ENCODE results near the gene SEC16A.

The SEC16A gene

DNA sequence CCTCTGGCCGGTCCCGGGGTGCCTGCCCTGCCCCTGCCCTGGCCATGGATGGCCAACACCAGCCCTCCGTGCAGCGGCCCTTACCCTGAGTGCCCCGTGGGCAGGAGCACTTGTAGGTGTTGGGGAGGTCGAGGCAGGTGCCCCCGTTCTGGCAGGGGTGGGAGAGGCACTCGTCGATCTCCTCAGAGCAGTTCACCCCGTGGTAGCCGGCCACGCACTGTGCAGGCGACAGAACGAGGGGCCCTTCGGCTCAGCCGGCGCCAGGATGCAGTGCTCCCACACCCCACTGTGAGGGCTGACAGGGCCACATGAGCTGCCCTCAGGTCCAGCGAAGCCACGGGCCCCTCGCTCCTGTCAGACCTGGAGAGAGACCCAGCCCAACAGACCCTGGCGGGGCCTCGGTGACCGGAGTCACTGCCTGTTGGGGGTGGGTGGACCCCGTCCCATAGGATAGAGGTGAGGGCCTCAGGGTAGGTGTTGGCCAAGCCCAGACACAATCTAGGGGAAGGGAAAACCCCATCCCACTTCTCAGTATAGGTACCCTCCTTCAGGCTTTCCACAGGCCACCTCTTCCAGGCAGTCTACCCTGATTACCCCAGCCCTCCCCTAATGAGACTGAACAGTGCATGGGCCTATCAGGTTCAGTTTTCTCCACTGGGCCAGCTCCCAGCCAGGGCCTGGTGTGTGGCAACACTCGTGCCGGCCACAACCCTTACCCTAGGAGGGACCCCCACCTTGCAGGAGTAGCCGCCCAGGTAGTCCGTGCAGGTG lies 24.6 kb upstream of the SEC16A start:
- POLR2A ChIA-PET: no interaction called here
- DNase-seq: no peak
- CTCF ChIA-PET: interaction anchor here (1.2 to 4.1 kb wide), 3 partner anchors 20 to 26 kb away, joined by 3 to 20 read pairs (median 3); no protein-coding TSS in a partner anchor
- 97% methylated on average over 23 of the region's 28 CpGs for WGBS (ENCODE audit: insufficient coverage)
- Histone ChIP-seq H3K4me3 (ENCODE audit: control insufficient read depth in 1 of 7, extremely low read depth in 1 of 7, insufficient read depth in 4 of 7, low read depth in 2 of 7, low read length in 6 of 7) (no peak overlapping the region), H3K27me3 (replicated peaks in 2 of 5; ENCODE audit: control insufficient read depth in 4 of 5, insufficient read depth in 5 of 5, low read length in 4 of 5) (no peaks in the 10 kb centered on the region), H3K27ac (ENCODE audit: insufficient read depth in 1 of 2, low read depth in 1 of 2, low read length in 2 of 2, poor library complexity in 1 of 2, severe bottlenecking in 2 of 2) (no peak overlapping the region), H3K36me3 (ENCODE audit: control insufficient read depth in 4 of 4, insufficient read depth in 4 of 4, low read length in 3 of 4) (peaks cover 15 to 99% (median 80%) of the 10 kb centered on the region in 4 experiments), H3K4me1 (ENCODE audit: control extremely low read depth in 1 of 4, control insufficient read depth in 4 of 4, insufficient read depth in 4 of 4, low read length in 3 of 4) (no peaks in the 10 kb centered on the region), H3K9me3 (ENCODE audit: control extremely low read depth in 1 of 5, control insufficient read depth in 4 of 5, insufficient read depth in 2 of 5, low read depth in 1 of 5, low read length in 4 of 5) (no peaks in the 10 kb centered on the region)

GRCh38 chr9:136506425-136506824 lies 23.6 kb upstream of the SEC16A start:
- peaks cover 13 to 99% (median 82%) of the 10 kb centered on the region in 4 experiments for H3K36me3 ChIP-seq (ENCODE audit: control insufficient read depth in 4 of 4, insufficient read depth in 4 of 4, low read length in 3 of 4)
- no peak overlapping the region for H3K4me3 ChIP-seq (ENCODE audit: control insufficient read depth in 1 of 7, extremely low read depth in 1 of 7, insufficient read depth in 4 of 7, low read depth in 2 of 7, low read length in 6 of 7)
- DNase-seq: no peak
- H3K4me1 ChIP-seq (ENCODE audit: control extremely low read depth in 1 of 4, control insufficient read depth in 4 of 4, insufficient read depth in 4 of 4, low read length in 3 of 4): no peaks in the 10 kb centered on the region
- H3K27me3 ChIP-seq (replicated peaks in 2 of 5; ENCODE audit: control insufficient read depth in 4 of 5, insufficient read depth in 5 of 5, low read length in 4 of 5): no peaks in the 10 kb centered on the region
- WGBS (ENCODE audit: insufficient coverage): 98% methylated on average over 27 of the region's 30 CpGs
- ChIA-PET POLR2A (no interaction called here), CTCF (no interaction called here)
- no peaks in the 10 kb centered on the region for H3K9me3 ChIP-seq (ENCODE audit: control extremely low read depth in 1 of 5, control insufficient read depth in 4 of 5, insufficient read depth in 2 of 5, low read depth in 1 of 5, low read length in 4 of 5)
- H3K27ac ChIP-seq (ENCODE audit: insufficient read depth in 1 of 2, low read depth in 1 of 2, low read length in 2 of 2, poor library complexity in 1 of 2, severe bottlenecking in 2 of 2): no peak overlapping the region

DNA sequence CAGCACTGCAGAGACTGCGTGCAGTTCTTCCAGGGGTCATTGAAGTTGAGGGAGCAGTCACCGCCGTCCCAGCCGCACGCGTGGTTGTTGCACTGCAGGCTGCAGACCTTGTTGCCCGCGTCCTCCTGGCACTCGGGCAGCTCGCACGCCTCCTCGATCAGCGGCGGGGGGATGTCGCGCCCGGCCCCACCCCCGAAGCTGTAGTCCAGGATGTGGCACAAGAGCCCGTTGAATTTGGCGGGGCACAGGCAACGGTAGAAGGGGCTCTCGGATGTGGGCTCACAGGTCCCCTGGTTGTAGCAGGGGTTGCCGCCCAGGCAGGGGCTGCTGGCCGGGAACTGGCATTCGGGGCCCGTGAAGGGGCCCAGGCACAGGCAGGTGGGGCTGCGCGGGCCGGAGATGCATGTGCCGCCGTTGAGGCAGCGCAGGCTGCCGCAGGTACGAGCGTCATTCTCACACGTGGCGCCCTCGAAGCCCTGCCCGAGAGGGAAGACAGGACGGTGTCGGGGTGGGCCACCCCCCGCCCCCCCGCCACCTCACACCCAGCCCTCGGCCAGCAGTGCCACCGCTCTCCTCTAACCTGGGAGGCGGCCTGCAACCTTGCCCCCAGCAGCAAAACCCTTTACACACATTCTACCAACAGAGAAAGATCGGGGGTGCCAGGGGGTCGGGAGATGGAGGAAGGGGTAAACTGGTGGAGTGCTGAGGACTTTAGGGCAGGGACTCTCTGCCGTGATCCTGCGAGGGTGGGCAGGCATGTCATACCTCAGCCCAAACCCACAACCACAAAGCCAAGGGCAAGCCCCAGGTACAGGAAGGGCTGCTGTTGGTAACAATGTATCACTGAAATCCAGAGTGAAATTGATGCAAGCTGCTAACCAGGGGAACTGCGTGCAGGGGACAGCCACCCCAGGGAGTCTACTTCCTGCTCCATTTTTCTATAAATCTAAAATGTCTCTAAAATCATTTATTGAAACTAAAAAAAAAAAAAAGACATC lies 22.9 kb upstream of the SEC16A start:
- no peak overlapping the region for H3K4me3 ChIP-seq (ENCODE audit: control insufficient read depth in 1 of 7, extremely low read depth in 1 of 7, insufficient read depth in 4 of 7, low read depth in 2 of 7, low read length in 6 of 7)
- no peak for DNase-seq
- ChIA-PET CTCF (no interaction called here), POLR2A (no interaction called here)
- H3K27ac ChIP-seq (ENCODE audit: insufficient read depth in 1 of 2, low read depth in 1 of 2, low read length in 2 of 2, poor library complexity in 1 of 2, severe bottlenecking in 2 of 2): no peak overlapping the region
- no peaks in the 10 kb centered on the region for H3K27me3 ChIP-seq (replicated peaks in 2 of 5; ENCODE audit: control insufficient read depth in 4 of 5, insufficient read depth in 5 of 5, low read length in 4 of 5)
- peaks cover 11 to 98% (median 80%) of the 10 kb centered on the region in 4 experiments for H3K36me3 ChIP-seq (ENCODE audit: control insufficient read depth in 4 of 4, insufficient read depth in 4 of 4, low read length in 3 of 4)
- no peaks in the 10 kb centered on the region for H3K9me3 ChIP-seq (ENCODE audit: control extremely low read depth in 1 of 5, control insufficient read depth in 4 of 5, insufficient read depth in 2 of 5, low read depth in 1 of 5, low read length in 4 of 5)
- WGBS (ENCODE audit: insufficient coverage): 96% methylated on average over 27 of the region's 51 CpGs
- H3K4me1 ChIP-seq (ENCODE audit: control extremely low read depth in 1 of 4, control insufficient read depth in 4 of 4, insufficient read depth in 4 of 4, low read length in 3 of 4): no peaks in the 10 kb centered on the region

DNA sequence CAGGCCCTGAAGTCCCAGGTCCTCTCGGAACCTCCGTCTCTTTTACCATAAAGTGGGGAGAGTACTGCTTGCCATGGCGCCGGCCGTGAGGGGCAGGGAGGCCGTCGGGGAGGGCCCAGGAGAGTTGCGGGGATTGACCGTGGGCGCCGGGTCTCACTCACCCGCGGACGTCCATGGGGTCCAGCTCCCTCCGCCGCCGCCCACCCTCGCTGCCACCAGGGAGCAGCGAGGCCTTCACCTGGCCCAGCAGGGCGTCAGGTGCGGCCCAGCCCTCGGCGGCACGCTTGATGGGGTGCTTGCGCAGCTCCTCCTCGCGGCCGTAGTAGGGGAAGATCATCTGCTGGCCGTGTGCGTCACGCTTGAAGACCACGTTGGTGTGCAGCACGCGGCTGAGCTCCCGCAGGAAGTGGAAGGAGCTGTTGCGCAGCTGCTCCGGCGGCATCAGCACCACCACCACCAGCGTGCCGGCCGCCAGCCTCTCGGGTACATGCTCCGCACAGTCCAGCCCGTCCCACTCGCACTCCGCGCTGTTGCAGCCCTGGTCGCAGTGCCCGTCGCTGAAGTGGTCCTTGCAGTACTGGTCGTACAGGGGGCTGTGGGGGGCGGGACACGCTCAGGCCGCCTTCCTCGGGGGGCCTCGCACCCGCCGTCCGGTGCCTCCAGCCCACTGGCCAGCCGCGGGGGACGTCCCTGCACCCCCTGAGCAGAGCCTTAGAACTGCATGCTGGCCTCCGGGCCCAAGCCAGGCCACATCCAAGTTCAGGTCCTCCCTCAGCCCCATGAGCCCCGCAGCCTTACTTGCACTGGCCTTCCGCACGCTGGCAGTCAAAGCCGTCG lies 21.9 kb upstream of the SEC16A start:
- Histone ChIP-seq H3K27me3 (replicated peaks in 2 of 5; ENCODE audit: control insufficient read depth in 4 of 5, insufficient read depth in 5 of 5, low read length in 4 of 5) (no peaks in the 10 kb centered on the region), H3K9me3 (ENCODE audit: control extremely low read depth in 1 of 5, control insufficient read depth in 4 of 5, insufficient read depth in 2 of 5, low read depth in 1 of 5, low read length in 4 of 5) (no peaks in the 10 kb centered on the region), H3K27ac (ENCODE audit: insufficient read depth in 1 of 2, low read depth in 1 of 2, low read length in 2 of 2, poor library complexity in 1 of 2, severe bottlenecking in 2 of 2) (no peak overlapping the region), H3K4me3 (ENCODE audit: control insufficient read depth in 1 of 7, extremely low read depth in 1 of 7, insufficient read depth in 4 of 7, low read depth in 2 of 7, low read length in 6 of 7) (no peak overlapping the region), H3K4me1 (ENCODE audit: control extremely low read depth in 1 of 4, control insufficient read depth in 4 of 4, insufficient read depth in 4 of 4, low read length in 3 of 4) (no peaks in the 10 kb centered on the region), H3K36me3 (ENCODE audit: control insufficient read depth in 4 of 4, insufficient read depth in 4 of 4, low read length in 3 of 4) (peaks cover 11 to 98% (median 81%) of the 10 kb centered on the region in 4 experiments)
- DNase-seq: no peak
- ChIA-PET POLR2A (no interaction called here), CTCF (interaction anchor here (1.1 to 3.2 kb wide), 4 partner anchors 9 to 125 kb away, joined by 3 to 20 read pairs (median 8); no protein-coding TSS in a partner anchor)
- 97% methylated on average over 64 of the region's 68 CpGs for WGBS (ENCODE audit: insufficient coverage)

DNA sequence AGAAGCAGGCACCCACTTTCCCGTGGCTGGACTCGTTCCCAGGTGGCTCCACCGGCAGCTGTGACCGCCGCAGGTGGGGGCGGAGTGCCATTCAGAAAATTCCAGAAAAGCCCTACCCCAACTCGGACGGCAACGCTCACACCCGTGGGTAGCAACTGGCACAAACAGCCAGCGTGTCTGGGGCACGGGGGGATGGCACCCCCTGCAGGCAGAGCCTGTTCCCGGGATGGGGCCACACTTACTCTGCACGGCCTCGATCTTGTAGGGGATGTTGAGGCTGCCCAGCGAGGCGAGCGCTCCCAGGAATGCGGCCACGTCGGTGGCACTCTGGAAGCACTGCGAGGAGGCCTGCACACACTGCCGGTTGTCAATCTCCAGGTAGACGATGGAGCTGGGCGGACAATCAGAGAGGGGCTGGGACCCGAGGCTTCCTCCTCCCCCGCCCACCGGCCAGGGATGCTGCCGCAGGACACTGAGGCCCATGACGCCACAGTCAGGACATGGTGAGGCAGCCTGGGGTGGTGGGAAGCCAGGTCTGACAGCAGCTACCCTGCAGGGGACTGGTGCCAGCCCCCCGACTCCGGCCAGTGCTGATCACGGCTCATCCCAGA lies 20.2 kb upstream of the SEC16A start:
- Histone ChIP-seq H3K4me1 (ENCODE audit: control extremely low read depth in 1 of 4, control insufficient read depth in 4 of 4, insufficient read depth in 4 of 4, low read length in 3 of 4) (no peaks in the 10 kb centered on the region), H3K27ac (ENCODE audit: insufficient read depth in 1 of 2, low read depth in 1 of 2, low read length in 2 of 2, poor library complexity in 1 of 2, severe bottlenecking in 2 of 2) (no peak overlapping the region), H3K9me3 (ENCODE audit: control extremely low read depth in 1 of 5, control insufficient read depth in 4 of 5, insufficient read depth in 2 of 5, low read depth in 1 of 5, low read length in 4 of 5) (no peaks in the 10 kb centered on the region), H3K36me3 (ENCODE audit: control insufficient read depth in 4 of 4, insufficient read depth in 4 of 4, low read length in 3 of 4) (peaks cover 14 to 98% (median 86%) of the 10 kb centered on the region in 4 experiments), H3K27me3 (replicated peaks in 2 of 5; ENCODE audit: control insufficient read depth in 4 of 5, insufficient read depth in 5 of 5, low read length in 4 of 5) (no peaks in the 10 kb centered on the region), H3K4me3 (ENCODE audit: control insufficient read depth in 1 of 7, extremely low read depth in 1 of 7, insufficient read depth in 4 of 7, low read depth in 2 of 7, low read length in 6 of 7) (no peak overlapping the region)
- CTCF ChIA-PET: interaction anchor here (1.0 to 3.2 kb wide), 4 partner anchors 11 to 196 kb away, joined by 3 to 20 read pairs (median 8); no protein-coding TSS in a partner anchor
- no peak for DNase-seq
- 95% methylated on average over 28 of the region's 33 CpGs for whole genome bisulfite sequencing (ENCODE audit: insufficient coverage)
- POLR2A ChIA-PET: no interaction called here

DNA sequence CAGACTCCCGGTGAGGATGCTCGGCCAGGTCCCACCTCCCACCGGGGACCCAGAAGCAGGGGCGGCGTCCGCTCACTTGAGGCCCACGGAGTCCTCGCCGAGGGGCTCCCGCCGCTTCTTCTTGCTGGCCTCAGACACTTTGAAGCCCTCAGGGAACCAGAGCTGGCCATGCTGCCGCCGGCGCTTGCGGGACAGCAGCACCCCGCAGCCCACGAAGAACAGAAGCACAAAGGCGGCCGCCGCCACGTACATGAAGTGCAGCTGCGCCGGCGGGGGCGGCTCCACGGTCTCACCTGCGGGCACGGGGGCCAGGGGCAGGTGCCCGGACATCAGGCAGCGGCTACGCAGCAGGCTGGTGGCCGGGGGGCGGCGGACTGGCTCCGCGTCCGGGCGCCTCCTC lies 19.4 kb upstream of the SEC16A start:
- CTCF ChIA-PET: interaction anchor here (3.2 kb wide), 1 partner anchor 15 kb away, joined by 20 read pairs; no protein-coding TSS in a partner anchor

More for the DNA sequence above, 19.4 kb upstream of the SEC16A start:
- peaks cover 7 to 98% (median 84%) of the 10 kb centered on the region in 4 experiments for H3K36me3 ChIP-seq (ENCODE audit: control insufficient read depth in 4 of 4, insufficient read depth in 4 of 4, low read length in 3 of 4)
- WGBS (ENCODE audit: insufficient coverage): 96% methylated on average over 34 of the region's 38 CpGs
- no peak overlapping the region for H3K27ac ChIP-seq (ENCODE audit: insufficient read depth in 1 of 2, low read depth in 1 of 2, low read length in 2 of 2, poor library complexity in 1 of 2, severe bottlenecking in 2 of 2)
- H3K4me3 ChIP-seq (ENCODE audit: control insufficient read depth in 1 of 7, extremely low read depth in 1 of 7, insufficient read depth in 4 of 7, low read depth in 2 of 7, low read length in 6 of 7): no peak overlapping the region
- POLR2A ChIA-PET: no interaction called here
- no peaks in the 10 kb centered on the region for H3K4me1 ChIP-seq (ENCODE audit: control extremely low read depth in 1 of 4, control insufficient read depth in 4 of 4, insufficient read depth in 4 of 4, low read length in 3 of 4)
- DNase-seq: no peak
- H3K9me3 ChIP-seq (ENCODE audit: control extremely low read depth in 1 of 5, control insufficient read depth in 4 of 5, insufficient read depth in 2 of 5, low read depth in 1 of 5, low read length in 4 of 5): no peaks in the 10 kb centered on the region
- H3K27me3 ChIP-seq (replicated peaks in 2 of 5; ENCODE audit: control insufficient read depth in 4 of 5, insufficient read depth in 5 of 5, low read length in 4 of 5): no peaks in the 10 kb centered on the region

Measured in common myeloid progenitor, CD34-positive (primary cell).